ENCODE data around the gene CCDC13. TPM values are rescaled to one million over a fixed set of nuclear protein-coding genes. Genes with fewer than 3 reads are reported as not detected.

The CCDC13 gene
- total and polyA plus RNA-seq, 2 donors (not counting 3 experiments of a cell fraction or from before 2014, with no cell fraction given): 0.36 to 0.82 TPM

- FAIRE-seq: no peak
- peaks cover 11% of the 10 kb centered on the region for H3K4me1 ChIP-seq (ENCODE audit: control insufficient read depth, extremely low read depth, insufficient read depth, low read length)
- no peaks in the 10 kb centered on the region for H3K27me3 ChIP-seq (ENCODE audit: control insufficient read depth in 2 of 2, insufficient read depth in 2 of 2, low read length in 2 of 2)
- no peaks in the 10 kb centered on the region for H4K20me1 ChIP-seq (replicated peaks; ENCODE audit: control insufficient read depth, extremely low read depth, insufficient read depth, low read length)
- TF ChIP-seq FOS (IDR thresholded peaks at IDR 0.05; ENCODE audit: borderline replicate concordance, insufficient read depth, low read length) (no peak), MAX (IDR thresholded peaks at IDR 0.05; ENCODE audit: insufficient read depth, insufficient read length) (no peak), EZH2 (IDR thresholded peaks at IDR 0.05; ENCODE audit: borderline replicate concordance, low read depth, low read length, severe bottlenecking) (no peak), GATA2 (IDR thresholded peaks at IDR 0.05; ENCODE audit: insufficient read depth, insufficient read length, low read depth, low read length) (no peak), JUN (IDR thresholded peaks at IDR 0.05; ENCODE audit: borderline replicate concordance, insufficient read depth, insufficient read length, low read depth) (no peak), POLR2AphosphoS5 (IDR thresholded peaks at IDR 0.05; ENCODE audit: insufficient read depth, low read depth, low read length) (no peak), CTCF (IDR thresholded peaks at IDR 0.05; ENCODE audit: extremely low read depth in 1 of 2, insufficient read depth in 1 of 2, low read depth in 1 of 2, low read length in 2 of 2) (no peak), MYC (IDR thresholded peaks at IDR 0.05; ENCODE audit: low read depth, low read length) (no peak)
- H3K9me3 ChIP-seq (replicated peaks; ENCODE audit: control insufficient read depth, insufficient read depth, low read length): no peaks in the 10 kb centered on the region
- no peaks in the 10 kb centered on the region for H3K36me3 ChIP-seq (ENCODE audit: control insufficient read depth in 2 of 2, extremely low read depth in 1 of 2, insufficient read depth in 2 of 2, low read length in 2 of 2)
- CTCF ChIA-PET: interaction anchor here (1.0 to 1.8 kb wide), 3 partner anchors 9 to 42 kb away, joined by 3 to 7 read pairs (median 3); partner anchors contain the start of gene ACKR2
- H2AFZ ChIP-seq (ENCODE audit: low read depth, low read length): no peak overlapping the region
- H3K4me2 ChIP-seq (ENCODE audit: insufficient read depth, low read length): no peak overlapping the region
- POLR2A ChIA-PET: no interaction called here
- intact Hi-C loops (cut with micrococcal nuclease) (no loop called here), dilution Hi-C loops (cut with MboI; ENCODE audit: extremely low pct_ligation_motif_present, low sequenced_read_pairs) (no loop called here)
- H3K4me3 ChIP-seq (replicated peaks in 1 of 3; ENCODE audit: insufficient read depth in 1 of 3, low read depth in 1 of 3, low read length in 3 of 3): no peak overlapping the region
- H3K79me2 ChIP-seq (ENCODE audit: control insufficient read depth, insufficient read depth, low read length): peaks cover 54% of the 10 kb centered on the region
- no peak for DNase-seq (ENCODE audit: low read depth, low spot score)
- no peak overlapping the region for H3K27ac ChIP-seq (ENCODE audit: insufficient read depth, low read depth, low read length)
- H3K9ac ChIP-seq (replicated peaks; ENCODE audit: extremely low read depth, insufficient read depth, low read length): no peak overlapping the region
- BruUV-seq (replicated peaks): no TSS peak
- H3K9me1 ChIP-seq (replicated peaks; ENCODE audit: control insufficient read depth, extremely low read depth, insufficient read depth, low read length): no peaks in the 10 kb centered on the region
These were observed 27.2 kb upstream of the CCDC13 start for GRCh38 chr3:42800251-42800650.

All from endothelial cell of umbilical vein (primary cell).